Thyroid gland (tissue), 4 donors: ENCODE results near the gene CRB3.

Experiments used
- POLR2A ChIP-seq, 2 donors: fragments of 450-650 bp; IDR thresholded peaks; one replicate each; pipeline ENCODE4 v1.6.1; 2017; ENCODE audit warnings: antibody characterized with exemption in 2 of 2, mild to moderate bottlenecking in 2 of 2, moderate library complexity in 1 of 2
- TF ChIP-seq, protein P1 (sequence below), 6 experiments: fragments of 200-600 bp in 3 of 6; fragments of 450-650 bp in 3 of 6; sonication (generic) in 3 of 6; IDR thresholded peaks; one replicate each; pipeline ENCODE4 v1.5.1; 2016 to 2019; ENCODE audit warnings: antibody characterized with exemption in 6 of 6, mild to moderate bottlenecking in 2 of 6, inconsistent platforms in 1 of 6, moderate library complexity in 1 of 6

- TF ChIP-seq, protein P1, sequence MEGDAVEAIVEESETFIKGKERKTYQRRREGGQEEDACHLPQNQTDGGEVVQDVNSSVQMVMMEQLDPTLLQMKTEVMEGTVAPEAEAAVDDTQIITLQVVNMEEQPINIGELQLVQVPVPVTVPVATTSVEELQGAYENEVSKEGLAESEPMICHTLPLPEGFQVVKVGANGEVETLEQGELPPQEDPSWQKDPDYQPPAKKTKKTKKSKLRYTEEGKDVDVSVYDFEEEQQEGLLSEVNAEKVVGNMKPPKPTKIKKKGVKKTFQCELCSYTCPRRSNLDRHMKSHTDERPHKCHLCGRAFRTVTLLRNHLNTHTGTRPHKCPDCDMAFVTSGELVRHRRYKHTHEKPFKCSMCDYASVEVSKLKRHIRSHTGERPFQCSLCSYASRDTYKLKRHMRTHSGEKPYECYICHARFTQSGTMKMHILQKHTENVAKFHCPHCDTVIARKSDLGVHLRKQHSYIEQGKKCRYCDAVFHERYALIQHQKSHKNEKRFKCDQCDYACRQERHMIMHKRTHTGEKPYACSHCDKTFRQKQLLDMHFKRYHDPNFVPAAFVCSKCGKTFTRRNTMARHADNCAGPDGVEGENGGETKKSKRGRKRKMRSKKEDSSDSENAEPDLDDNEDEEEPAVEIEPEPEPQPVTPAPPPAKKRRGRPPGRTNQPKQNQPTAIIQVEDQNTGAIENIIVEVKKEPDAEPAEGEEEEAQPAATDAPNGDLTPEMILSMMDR (IDR thresholded peaks at IDR 0.05) = no peak
- TF ChIP-seq POLR2A (IDR thresholded peaks at IDR 0.05) = no peak
Observed at GRCh38 chr19:6498294-6499036, 34.4 kb downstream of the CRB3 start.
